Fibroblast of skin of scalp (primary cell): ENCODE results near the gene LGALS8.
"Not testable (repeated sequence)": the region's sequence is repeated elsewhere in the genome, so short reads cannot be mapped to it uniquely, and the experiment has no call there.

Experiments
- DNase-seq: peaks from one replicate; pipeline ENCODE4 v3.0.0-alpha.2; 2013

LGALS8 gene

DNA sequence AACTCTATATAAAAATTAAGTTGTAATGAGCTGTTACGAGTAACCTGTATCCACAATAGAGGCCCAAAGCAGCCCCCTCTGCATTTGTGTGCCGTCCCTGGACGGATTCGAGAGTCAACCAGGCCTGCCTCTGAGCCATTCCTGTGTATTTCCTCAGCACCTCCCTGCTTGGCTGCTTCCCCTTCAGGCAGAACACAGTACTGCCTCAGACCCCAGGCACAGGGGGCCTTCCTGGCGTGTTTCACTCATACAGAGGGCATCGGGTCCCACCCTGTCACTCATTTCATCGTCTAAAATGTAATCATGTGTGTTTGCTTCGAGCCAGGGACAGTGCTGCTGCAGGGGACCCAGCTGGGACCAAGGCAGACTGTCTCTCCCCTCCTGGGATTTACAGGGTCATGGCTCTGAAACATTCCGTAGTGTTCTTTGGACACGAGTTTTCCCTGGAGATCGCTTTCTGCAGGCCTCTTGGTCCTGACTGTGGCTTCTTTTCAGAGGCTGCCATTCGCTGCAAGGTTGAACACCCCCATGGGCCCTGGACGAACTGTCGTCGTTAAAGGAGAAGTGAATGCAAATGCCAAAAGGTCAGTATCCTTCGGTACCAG, 19.4 kb downstream of the LGALS8 start:
- no peak for DNase-seq

DNA sequence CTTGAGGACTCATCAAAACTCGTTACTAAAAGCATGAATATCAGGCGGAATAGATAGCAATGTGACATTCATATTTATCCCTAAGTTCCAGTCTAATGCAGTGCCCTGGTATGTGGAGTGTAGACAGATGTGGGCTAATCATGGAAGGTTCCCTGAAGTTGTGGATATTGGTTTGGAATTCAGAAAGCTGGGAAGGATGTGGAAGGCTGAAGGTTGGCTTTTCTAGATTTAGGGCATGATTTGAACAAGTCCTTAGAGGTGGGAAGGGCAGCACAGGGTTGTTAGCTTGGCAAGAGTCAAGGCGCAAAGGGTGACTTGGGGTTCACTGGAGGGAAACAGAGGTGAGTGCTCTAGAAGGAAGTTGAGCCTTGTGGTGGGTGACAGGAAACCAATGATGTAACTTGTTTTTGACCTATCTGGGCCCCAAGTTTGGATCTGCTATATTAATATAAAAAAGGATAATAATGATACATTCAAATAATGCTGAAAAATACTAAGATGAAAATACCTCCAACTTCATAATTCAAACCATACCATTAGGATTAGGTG, 21.9 kb downstream of the LGALS8 start:
- no peak for DNase-seq

DNA sequence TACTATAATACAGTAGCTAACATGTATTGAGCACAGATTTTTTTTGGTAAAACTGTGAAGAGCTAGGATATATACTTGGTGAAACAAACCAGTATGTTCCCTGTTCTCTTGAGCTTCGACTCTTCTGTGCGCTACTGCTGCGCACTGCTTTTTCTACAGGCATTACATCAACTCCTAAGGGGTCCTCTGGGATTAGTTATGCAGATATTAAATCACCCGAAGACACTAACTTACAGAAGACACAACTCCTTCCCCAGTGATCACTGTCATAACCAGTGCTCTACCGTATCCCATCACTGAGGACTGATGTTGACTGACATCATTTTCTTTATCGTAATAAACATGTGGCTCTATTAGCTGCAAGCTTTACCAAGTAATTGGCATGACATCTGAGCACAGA, 24.7 kb downstream of the LGALS8 start:
- no peak for DNase-seq

DNA sequence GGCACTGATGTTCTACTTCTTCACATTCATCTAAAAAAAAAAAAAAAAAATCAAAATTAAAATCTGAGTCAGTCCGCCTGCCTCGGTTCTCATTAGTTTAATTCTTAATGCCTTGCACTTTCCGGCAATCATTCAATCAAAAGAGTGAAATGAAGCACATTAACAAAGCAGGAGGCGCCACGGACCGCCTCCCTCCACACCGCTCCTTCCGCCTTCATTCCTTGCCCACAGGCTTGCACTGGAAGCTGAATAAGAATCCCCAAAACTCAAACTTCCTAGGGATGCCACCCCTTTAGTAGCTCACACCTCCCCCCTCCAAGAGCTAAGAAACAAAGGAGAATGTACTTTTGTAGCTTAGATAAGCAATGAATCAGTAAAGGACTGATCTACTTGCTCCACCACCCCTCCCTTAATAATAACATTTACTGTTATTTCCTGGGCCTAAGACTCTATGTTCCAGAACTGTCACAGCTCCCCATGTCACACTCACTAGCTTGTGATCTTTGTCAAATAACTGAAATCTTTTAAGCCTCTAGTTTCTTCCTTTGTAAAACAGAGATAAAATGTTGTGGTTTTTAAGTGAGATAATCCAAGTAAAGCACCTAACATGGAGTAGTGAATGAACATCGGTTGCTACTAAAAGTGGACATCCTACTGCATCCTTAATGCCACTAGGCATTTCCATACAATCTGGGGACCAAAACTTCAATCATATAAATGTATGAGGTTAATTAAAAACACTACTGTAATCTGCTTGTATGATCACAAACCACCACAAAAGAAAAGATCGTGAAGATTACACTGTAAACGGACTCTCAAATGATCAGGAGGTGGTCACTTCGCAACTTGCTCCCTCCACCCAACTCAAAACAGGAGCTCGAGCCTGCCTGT, 27.4 kb downstream of the LGALS8 start:
- no peak for DNase-seq

DNA sequence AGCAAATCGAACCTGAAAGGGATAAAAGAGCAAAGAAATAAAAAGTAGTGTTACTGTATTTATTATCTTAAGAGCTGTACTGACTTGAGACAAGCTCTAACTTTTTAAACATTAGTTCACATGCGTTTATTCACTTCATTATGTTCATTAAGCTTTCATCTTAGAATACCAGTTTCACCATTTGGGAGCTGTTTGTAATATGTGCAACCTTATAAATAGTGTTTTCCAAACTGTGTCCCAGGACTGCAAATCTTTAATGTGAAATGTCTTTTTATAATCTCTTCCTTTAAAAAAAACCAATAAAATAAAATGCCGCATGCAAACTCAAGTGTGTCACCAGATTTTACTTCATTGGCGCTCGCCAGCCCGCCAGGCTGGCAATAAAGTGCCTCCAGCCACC, 28.3 kb downstream of the LGALS8 start:
- DNase-seq: no peak

DNA sequence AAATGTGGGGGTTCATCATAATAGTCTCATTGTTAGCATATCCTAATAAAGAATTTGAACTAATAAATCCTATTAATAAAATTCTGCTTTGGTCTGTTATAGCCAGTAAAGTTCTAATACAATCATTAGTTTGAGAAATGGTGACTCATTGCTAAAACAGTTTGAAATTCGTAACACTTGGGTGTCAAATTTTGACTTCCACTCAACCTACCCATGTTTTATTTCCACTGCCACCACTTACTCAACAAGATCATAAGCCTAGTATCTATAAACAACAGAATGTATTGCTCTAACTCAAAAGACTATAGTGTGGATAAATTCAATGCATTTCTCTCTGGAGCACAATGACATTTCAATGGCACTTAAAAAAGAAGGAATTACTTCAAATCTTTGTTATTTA, 29.1 kb downstream of the LGALS8 start:
- no peak for DNase-seq

DNA sequence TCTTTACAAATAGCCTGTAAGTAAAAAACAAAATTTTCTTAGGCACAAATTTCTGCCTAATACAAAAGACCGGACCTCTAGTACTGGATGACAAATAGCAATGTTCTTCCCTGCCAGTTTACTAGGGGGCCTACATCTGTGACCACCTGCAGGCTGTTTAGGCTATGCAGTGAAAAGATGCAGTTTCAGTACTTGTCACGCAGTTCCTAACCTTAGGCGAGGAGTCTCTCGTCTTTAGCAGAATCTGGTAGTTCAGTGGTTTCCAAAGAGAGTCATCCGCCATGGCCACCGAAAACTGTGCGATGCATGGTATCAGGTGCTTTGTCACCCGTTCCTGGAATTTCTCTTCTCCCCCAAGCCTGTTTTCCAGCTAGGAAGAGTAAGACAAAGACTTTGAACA, 29.6 kb downstream of the LGALS8 start:
- no peak for DNase-seq

DNA sequence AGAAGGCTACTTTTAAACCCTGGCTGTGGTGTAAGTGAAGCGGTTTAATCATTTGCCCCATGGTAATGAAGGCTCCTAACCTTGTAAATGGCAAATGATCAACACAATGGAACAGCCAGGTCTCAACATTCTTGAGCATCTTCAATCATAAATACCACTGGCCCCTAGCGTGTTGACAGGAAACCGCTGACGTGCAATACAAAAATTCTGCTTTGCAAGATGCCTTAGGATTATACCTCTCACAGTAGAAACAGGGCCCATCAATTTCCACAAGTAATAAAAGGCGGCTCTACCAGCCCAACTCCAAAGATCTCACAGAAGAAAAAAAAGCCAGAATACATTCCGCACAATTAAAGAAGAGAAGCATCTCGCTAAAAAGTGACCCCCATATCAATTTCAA, 32.8 kb downstream of the LGALS8 start:
- no peak for DNase-seq

DNA sequence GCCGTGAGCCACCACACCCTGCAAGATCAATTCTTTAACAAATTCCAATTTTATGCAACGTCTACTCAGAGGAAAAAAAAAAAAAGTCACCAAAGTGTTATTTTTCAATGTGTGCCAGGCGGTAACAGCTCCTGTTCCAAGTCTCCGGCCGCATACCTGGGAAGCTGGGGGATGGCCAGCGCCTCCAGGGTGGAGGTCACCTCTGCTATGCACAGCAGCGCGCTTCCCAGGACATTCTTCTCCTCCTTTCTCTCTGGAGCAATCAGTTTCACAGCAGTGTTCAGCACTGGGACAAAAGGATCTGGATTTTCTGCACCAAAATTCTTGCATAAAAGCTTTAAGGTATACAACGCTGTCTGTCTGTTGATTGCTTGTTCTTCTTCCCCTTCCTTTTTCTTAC, 34.3 kb downstream of the LGALS8 start:
- no peak for DNase-seq

DNA sequence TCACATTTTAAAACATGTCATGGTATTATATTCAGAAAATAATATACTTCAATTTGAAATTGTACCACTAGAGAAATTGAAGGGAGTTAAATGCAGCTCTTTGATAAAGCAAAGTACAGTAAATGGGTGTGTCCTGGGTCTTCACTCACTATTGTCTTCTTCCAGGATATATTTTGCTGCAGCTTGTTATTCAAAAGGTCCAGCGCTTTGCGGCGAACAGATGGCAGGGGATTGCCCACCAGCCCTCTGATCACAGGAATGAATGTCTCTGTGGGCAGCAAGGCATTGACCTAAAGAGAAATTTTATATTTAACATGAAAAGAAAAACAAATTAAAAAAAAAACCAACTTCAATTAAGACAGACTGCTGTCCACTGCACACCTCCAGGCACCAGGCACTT, 35.1 kb downstream of the LGALS8 start:
- DNase-seq: no peak

DNA sequence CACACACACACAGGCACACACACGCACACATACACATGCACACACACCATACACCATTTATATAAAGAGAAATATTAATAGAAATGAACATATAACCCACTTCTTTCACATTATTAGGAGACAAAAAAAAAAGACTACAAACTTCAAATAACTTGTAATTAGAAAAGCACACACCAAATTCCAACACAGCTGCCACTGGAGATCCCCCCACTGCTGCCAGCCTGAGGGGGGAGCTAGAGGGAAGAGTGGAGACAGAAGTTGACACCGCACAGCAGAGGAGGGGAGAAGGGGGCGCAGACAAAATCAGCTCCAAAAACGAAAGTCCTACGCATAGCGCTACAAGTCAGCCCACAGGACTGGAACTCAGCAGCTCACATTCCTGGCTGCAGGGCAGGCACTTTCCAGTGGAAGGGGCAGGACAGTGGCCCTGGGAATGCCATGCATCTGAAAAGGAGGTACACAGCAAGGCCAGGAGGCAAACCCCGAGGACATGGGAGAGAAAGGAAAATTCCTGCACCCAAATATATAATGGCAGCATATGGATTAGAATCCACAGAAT, 36.5 kb downstream of the LGALS8 start:
- DNase-seq: no peak

DNA sequence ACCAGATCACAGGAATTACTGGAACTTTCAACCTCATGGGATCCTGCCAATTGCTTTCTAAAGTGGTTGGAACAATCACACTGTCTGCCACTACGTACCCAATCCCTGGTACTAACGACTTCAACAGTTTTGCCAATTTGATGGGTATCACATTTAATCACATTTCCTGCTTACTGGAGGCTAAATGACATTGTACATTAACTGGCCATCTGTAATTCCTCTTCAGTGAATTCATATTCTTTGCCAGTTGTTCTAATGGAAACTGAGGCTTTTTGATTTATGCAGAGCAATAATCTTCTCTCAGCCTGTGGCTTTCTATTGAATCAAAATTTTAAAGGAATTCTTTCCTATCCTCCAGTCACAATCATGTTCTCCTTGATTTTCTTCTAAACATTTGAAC, 38.2 kb downstream of the LGALS8 start:
- DNase-seq: no peak

DNA sequence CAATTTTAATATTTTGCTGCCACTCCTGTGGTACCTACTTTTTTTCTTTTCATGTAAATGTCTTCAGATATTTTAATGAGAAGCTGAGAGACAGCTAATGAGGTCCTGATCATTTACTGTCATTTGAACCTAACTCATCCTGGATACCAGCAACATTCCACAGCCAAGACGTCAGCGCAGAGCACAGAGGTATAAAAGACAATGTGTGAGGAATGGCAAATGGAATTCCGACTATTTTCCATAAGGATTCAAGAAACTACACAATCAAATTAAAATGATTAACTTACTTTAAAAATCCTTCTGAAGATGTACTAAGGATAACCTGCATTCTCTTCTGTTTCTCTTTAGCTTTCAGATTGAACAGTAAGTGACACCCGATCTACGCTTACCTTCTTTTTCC, 41.7 kb downstream of the LGALS8 start:
- no peak for DNase-seq

DNA sequence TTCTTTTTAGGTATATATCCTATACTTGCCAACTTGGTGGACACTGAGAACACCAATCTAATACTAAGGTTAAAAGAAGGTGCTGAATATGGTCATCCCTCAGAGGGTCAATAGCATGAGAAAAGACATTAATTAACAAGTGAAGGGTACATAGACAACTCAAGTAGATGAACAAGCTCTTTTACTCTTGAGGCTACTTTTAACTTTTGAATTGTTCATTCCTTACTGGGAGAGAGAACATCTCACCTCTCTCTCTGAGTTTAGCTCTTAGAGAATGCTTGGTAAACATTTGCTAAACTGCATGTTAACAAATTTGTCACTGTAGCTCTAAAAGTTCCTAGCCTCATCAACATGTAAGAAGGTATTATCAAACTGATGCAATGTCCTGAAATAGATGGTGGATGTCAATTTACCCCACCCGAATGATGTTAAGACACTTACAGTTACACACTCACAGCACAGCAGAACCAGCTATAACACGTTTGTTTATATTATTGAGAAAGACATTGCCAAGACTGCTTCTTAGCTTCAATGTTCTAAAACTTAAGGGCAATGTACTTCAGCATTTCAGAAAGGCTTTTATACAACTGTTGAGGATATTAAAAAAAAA, 44.6 kb downstream of the LGALS8 start:
- DNase-seq: peak; percentile 55

DNA sequence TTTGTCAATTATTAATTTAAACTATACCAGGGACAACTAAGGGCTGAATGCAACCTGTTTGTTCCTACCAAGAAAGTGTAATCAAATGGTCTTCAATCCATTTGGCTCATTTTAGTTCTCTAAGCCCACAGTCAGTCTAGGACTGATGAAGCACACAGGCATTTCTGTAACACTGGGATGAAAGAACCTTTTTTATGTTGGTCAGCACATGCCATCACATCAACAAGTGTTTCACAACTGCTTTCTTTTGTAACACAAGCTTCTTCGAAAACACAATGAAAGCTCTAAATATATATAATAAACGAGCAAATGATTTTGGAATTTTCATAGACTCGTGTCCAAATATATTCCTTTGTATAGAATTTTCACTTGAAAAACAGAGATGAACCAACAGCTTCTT, 51.7 kb downstream of the LGALS8 start:
- DNase-seq: no peak

DNA sequence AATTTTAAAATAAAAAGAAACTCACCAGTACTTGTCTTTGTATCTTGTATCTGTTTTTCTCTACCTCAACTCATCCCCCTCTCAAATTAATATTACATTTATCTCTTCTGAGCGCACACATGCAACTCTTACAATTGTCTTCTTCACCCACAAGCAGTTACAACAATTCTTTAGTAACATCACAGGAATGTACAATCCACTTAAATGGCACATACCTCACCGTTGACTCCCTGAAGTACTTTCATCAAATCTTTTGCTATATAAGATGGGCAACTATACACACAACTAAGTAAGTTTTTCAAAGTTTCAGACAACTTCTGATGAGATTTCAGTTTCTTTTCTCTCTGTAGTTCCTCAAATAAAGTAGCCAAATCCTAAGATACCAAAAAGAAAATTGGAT, 52.2 kb downstream of the LGALS8 start:
- DNase-seq: peak; percentile 0

DNA sequence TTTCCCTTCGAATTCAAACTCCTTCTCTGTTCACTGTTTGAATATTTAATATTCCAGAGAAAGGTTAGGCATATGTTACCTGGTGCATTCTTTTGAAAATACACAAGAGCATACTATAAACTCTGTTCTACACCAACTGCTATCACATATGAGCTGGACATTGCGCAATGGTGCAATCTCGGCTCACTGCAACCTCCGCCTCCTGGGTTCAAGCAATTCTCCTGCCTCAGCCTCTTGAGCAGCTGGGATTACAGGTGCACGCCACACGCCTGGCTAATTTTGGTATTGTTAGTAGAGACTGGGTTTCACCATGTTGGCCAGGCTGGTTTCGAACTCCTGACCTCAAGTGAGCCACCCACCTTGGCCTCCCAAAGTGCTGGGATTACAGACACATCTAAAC, 53.3 kb downstream of the LGALS8 start:
- DNase-seq: not testable (repeated sequence)

DNA sequence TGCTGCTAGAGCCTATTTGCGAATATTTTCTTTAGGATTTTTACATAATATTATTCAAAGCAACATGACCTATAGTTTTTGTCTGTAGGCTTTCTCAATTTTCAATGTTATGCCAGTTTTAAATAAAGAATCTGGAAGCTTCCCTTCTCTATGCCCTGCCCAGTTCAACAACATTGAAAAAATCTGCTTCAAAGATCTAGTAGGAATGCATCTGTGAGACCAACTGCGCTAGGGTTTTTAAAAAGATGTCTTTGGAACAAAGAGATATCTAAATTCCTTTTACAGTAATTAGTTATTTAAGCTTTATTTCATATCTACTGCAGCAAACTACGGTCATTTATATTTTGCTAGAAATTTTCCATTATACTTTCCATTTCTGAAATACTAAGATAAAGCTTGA, 54.9 kb downstream of the LGALS8 start:
- no peak for DNase-seq

DNA sequence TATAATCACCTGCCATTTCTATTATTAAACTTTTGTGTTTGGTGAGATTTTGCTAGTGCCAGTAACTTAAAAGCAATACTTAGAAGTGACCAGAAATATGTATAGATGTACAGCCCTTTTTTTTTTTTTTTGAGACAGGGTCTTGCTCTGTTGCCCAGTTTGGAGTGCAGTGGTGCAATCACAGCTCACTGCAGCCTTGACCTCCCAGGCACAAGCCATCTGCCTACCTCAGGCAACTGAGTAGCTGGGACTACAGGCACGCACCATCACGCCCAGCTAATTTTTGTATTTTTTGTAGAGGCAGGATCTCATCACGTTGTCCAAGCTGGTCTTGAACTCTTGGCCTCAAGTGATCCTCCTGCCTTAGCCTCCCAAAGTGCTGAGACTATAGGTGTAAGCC, 56.6 kb downstream of the LGALS8 start:
- not testable (repeated sequence) for DNase-seq

DNA sequence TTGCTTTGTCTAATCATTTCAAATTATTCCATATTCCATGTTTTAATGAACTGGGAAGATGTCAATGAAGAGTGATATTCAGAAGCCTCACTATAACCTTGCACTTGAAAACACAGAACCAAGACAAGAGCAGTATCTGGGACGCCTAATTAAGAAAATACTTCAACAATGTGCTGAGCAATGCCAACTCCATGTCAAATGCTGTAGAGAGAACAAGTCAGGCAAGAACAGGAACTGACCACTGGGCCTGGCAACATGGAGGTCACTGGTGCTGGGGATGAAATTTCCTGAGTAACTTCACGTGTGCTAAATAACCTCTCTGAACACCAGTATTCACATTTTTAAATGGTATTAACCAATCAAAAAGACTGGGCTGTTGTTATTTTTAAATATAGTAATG, 57.7 kb downstream of the LGALS8 start:
- DNase-seq: no peak

DNA sequence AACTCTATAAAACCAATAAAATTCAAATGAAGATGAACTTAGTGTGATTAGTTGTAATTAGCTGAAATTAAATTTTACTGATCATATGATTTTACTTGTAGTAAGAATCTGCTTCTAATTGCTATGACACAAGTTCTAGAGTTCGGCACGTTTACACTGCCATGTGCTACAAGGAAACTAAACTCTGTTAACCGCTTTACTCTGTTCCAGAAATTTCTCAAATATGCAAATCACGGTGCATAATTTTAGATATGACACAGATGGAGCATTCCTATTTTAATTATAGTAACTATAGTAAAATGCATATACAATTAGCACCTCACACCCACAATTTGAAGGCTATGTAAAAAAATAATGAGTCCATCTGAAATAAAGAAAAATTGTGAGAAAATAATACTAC, 65.7 kb downstream of the LGALS8 start:
- DNase-seq: no peak

DNA sequence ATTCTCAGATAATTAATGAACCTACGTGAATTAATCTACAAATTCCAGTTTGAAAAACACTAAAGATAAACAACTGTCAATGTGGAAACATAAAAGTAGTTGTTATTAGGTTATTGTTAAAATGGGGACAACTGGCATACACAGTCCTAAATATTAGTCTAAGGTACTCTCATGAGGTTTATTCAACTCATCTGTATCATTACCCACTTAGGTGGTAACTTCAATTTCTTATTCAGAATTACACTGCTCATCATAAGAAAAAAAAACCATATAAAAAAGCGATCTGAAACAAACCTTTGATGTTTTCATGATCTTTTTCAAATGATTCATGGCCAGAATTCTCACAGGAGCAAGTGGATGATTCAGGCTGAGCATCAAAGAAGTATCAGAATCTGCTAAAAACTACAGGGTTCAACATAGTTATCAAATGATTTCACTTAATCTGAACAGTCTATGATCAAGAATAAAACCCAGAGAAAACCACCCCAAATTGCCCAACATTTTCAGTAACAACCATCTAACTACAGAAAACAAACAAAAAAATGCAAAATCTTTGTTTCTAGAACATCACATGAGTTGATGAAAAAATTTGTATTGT, 66.9 kb downstream of the LGALS8 start:
- DNase-seq: no peak

DNA sequence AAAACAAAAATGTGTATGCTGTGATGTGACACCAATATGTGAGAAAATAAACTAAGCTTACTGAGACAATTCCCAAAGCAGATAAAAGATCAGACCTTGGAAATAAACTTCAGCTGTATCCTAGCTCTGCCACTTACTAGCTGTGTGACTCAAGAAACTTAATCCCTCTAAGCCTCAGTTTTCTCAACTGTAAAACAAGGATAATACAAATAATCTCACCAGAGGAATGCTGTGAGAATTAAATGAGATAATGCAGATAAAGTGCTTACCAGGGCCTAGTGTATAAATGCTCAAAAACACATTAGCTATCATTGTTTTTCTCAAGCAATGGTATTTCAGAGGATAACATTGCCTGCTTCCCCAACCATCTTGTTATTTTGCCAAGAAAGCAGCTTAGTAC, 78.4 kb downstream of the LGALS8 start:
- DNase-seq: no peak
